H1 (cell line): Measurements from ENCODE around the gene OR6N1. TPM values are rescaled to one million over a fixed set of nuclear protein-coding genes. Genes with fewer than 3 reads are reported as not detected.

Experiments used
- CTCF ChIA-PET: fragments of 300-600 bp; sonication (Branson Sonifier 250); formaldehyde crosslinking; loops from one replicate; lab custom pipeline; 2021; ENCODE audit not compliant: partially characterized antibody; lab: Charles Lee
- POLR2A ChIA-PET: fragments of 300-600 bp; sonication (Branson Sonifier 250); formaldehyde crosslinking; loops from one replicate; lab custom pipeline; 2021; ENCODE audit warnings: inconsistent platforms; ENCODE audit not compliant: partially characterized antibody; lab: Charles Lee
- DNase-seq, 2 experiments: peaks; one replicate each; pipeline versions ENCODE4 v3.0.0 to v3.0.0-alpha.2; 2010 to 2022; ENCODE audit warnings: low spot score in 2 of 2, low read depth in 1 of 2, mixed read lengths in 1 of 2
- FAIRE-seq: peaks from 2 replicates; lab custom pipeline; 2011; peaks lifted over from hg19 to GRCh38; lab: Jason Lieb, UNC
- H2AFZ ChIP-seq: 2 replicates; pipeline ENCODE4 v1.8.1; 2012; ENCODE audit warnings: low read length, inconsistent platforms
- H2AK5ac ChIP-seq: 2 replicates; pipeline ENCODE4 v1.6.1; 2013; ENCODE audit warnings: low read depth, low read length
- H2BK120ac ChIP-seq: replicated peaks from 2 replicates; pipeline ENCODE3; 2013; ENCODE audit warnings: low read depth, low read length, inconsistent platforms
- H2BK12ac ChIP-seq: 2 replicates; pipeline ENCODE4 v1.6.1; 2013; ENCODE audit warnings: low read depth, low read length
- H2BK15ac ChIP-seq: 2 replicates; pipeline ENCODE4 v1.6.1; 2013; ENCODE audit warnings: low read length
- H2BK20ac ChIP-seq: 2 replicates; pipeline ENCODE4 v1.6.1; 2013; ENCODE audit warnings: low read length
- H2BK5ac ChIP-seq: 2 replicates; pipeline ENCODE4 v1.6.1; 2013; ENCODE audit warnings: low read depth, low read length
- H3K14ac ChIP-seq: 2 replicates; pipeline ENCODE4 v1.6.1; 2013; ENCODE audit warnings: inconsistent platforms; ENCODE audit not compliant: insufficient read length
- H3K18ac ChIP-seq: 2 replicates; pipeline ENCODE4 v1.6.1; 2013; ENCODE audit warnings: low read length; ENCODE audit errors: extremely low read depth
- H3K23ac ChIP-seq: 2 replicates; pipeline ENCODE4 v1.6.1; 2013; ENCODE audit warnings: inconsistent platforms; ENCODE audit not compliant: insufficient read length
- H3K23me2 ChIP-seq: 2 replicates; pipeline ENCODE4 v1.6.1; 2013; ENCODE audit warnings: low read depth, low read length
- H3K27ac ChIP-seq: 2 replicates; pipeline ENCODE4 v1.6.1; 2011; ENCODE audit warnings: low read depth, low read length, inconsistent platforms
- H3K27me3 ChIP-seq, 4 experiments: replicated peaks in 1 of 4; 1 replicate in 1 of 4; 2 replicates in 3 of 4; pipeline versions ENCODE4 v1.6.1 to v1.8.1; 2011 to 2013; ENCODE audit warnings: low read length in 3 of 4, mild to moderate bottlenecking in 3 of 4, inconsistent platforms in 2 of 4, mixed read lengths in 2 of 4, moderate library complexity in 1 of 4; ENCODE audit not compliant: control insufficient read depth in 3 of 4, insufficient read depth in 3 of 4; ENCODE audit errors: extremely low read depth in 1 of 4
- H3K36me3 ChIP-seq, 4 experiments: 2 replicates each; pipeline versions ENCODE4 v1.6.1 to v1.8.1; 2011 to 2013; ENCODE audit warnings: mild to moderate bottlenecking in 4 of 4, low read length in 3 of 4, moderate library complexity in 2 of 4, control low read depth in 1 of 4, inconsistent platforms in 1 of 4; ENCODE audit not compliant: insufficient read depth in 4 of 4, control insufficient read depth in 2 of 4
- H3K4ac ChIP-seq: replicated peaks from 2 replicates; pipeline ENCODE3; 2013; ENCODE audit warnings: low read length, low read depth, mixed read lengths, inconsistent platforms; ENCODE audit not compliant: insufficient read length
- H3K4me1 ChIP-seq, 4 experiments: replicated peaks in 1 of 4; 1 replicate in 1 of 4; 2 replicates in 3 of 4; pipeline versions ENCODE4 v1.6.1 to v1.8.1; 2011 to 2013; ENCODE audit warnings: low read length in 3 of 4, inconsistent platforms in 2 of 4, mixed read lengths in 1 of 4; ENCODE audit not compliant: insufficient read depth in 4 of 4, control insufficient read depth in 3 of 4
- H3K4me2 ChIP-seq, 2 experiments: 2 replicates each; pipeline versions ENCODE4 v1.6.1 to v1.8.1; 2011 to 2013; ENCODE audit warnings: low read depth in 2 of 2, low read length in 2 of 2, control low read depth in 1 of 2, inconsistent platforms in 1 of 2, mild to moderate bottlenecking in 1 of 2; ENCODE audit not compliant: insufficient read depth in 1 of 2
- H3K4me3 ChIP-seq, 4 experiments: fragments of 200-600, 300-600 bp in 1 of 4; sonication (generic), shearing (Covaris generic), sonication (Bioruptor Twin) in 1 of 4; 2 replicates each; pipeline versions ENCODE4 v1.5.1 to v1.8.1; 2011 to 2016; ENCODE audit warnings: low read length in 4 of 4, low read depth in 3 of 4, control low read depth in 2 of 4, inconsistent platforms in 2 of 4, mild to moderate bottlenecking in 2 of 4, mixed read lengths in 1 of 4, moderate library complexity in 1 of 4; ENCODE audit not compliant: insufficient read depth in 2 of 4; ENCODE audit errors: extremely low read depth in 1 of 4
- H3K56ac ChIP-seq: replicated peaks from 2 replicates; pipeline ENCODE3; 2013; ENCODE audit warnings: low read depth, mild to moderate bottlenecking, mixed read lengths, low read length, inconsistent platforms; ENCODE audit not compliant: insufficient read length
- H3K79me1 ChIP-seq: 2 replicates; pipeline ENCODE4 v1.6.1; 2013; ENCODE audit warnings: low read depth, low read length, control low read depth
- H3K79me2 ChIP-seq, 2 experiments: 2 replicates each; pipeline versions ENCODE4 v1.6.1 to v1.8.1; 2012 to 2013; ENCODE audit warnings: low read length in 2 of 2, mild to moderate bottlenecking in 2 of 2, inconsistent platforms in 1 of 2; ENCODE audit not compliant: insufficient read depth in 2 of 2, control insufficient read depth in 1 of 2
- H3K9ac ChIP-seq, 4 experiments: replicated peaks in 1 of 4; 1 replicate in 1 of 4; 2 replicates in 3 of 4; pipeline versions ENCODE4 v1.6.1 to v1.8.1; 2011 to 2013; ENCODE audit warnings: low read depth in 3 of 4, low read length in 3 of 4, control low read depth in 2 of 4, mild to moderate bottlenecking in 2 of 4, moderate library complexity in 2 of 4, inconsistent platforms in 1 of 4; ENCODE audit errors: extremely low read depth in 1 of 4
- H3K9me3 ChIP-seq, 2 experiments: 2 replicates each; pipeline versions ENCODE4 v1.6.1 to v1.8.1; 2012 to 2013; ENCODE audit warnings: mild to moderate bottlenecking in 2 of 2, moderate library complexity in 2 of 2, control low read depth in 1 of 2, inconsistent platforms in 1 of 2, low read depth in 1 of 2, low read length in 1 of 2, mixed read lengths in 1 of 2; ENCODE audit not compliant: insufficient read depth in 2 of 2
- H4K20me1 ChIP-seq, 2 experiments: replicated peaks in 1 of 2; 2 replicates each; pipeline versions ENCODE3 to v1.8.1; 2011 to 2013; ENCODE audit warnings: inconsistent platforms in 2 of 2, low read length in 2 of 2, mild to moderate bottlenecking in 1 of 2; ENCODE audit not compliant: insufficient read depth in 2 of 2, control insufficient read depth in 1 of 2
- H4K5ac ChIP-seq: 2 replicates; pipeline ENCODE4 v1.6.1; 2013; ENCODE audit warnings: low read length, low read depth, mixed read lengths, inconsistent platforms; ENCODE audit not compliant: insufficient read length
- H4K8ac ChIP-seq: 2 replicates; pipeline ENCODE4 v1.8.0; 2013; ENCODE audit warnings: mild to moderate bottlenecking, moderate library complexity, low read length, inconsistent platforms; ENCODE audit not compliant: insufficient read depth; ENCODE audit errors: extremely low read depth
- H4K91ac ChIP-seq: replicated peaks from 2 replicates; pipeline ENCODE3; 2013; ENCODE audit warnings: low read length, mixed read lengths, inconsistent platforms; ENCODE audit not compliant: insufficient read length
- BACH1 ChIP-seq: IDR thresholded peaks from 2 replicates; pipeline ENCODE4 v1.6.1; 2012; ENCODE audit warnings: low read length, improper control_type of control experiment
- CEBPB ChIP-seq: IDR thresholded peaks from 2 replicates; pipeline ENCODE4 v1.6.1; 2012; ENCODE audit warnings: low read depth, low read length
- CREB1 ChIP-seq: IDR thresholded peaks from 2 replicates; pipeline ENCODE4 v1.6.1; 2012; ENCODE audit warnings: inconsistent platforms
- KDM4A ChIP-seq: IDR thresholded peaks from one replicate; pipeline ENCODE4 v1.7.1; 2012; ENCODE audit warnings: low read depth, mild to moderate bottlenecking, moderate library complexity, low read length, inconsistent platforms; ENCODE audit not compliant: severe bottlenecking
- POLR2A ChIP-seq, 2 experiments: IDR thresholded peaks; 1 replicate in 1 of 2; 2 replicates in 1 of 2; pipeline ENCODE4 v1.6.1; 2011; ENCODE audit warnings: low read depth in 2 of 2, low read length in 2 of 2, mild to moderate bottlenecking in 2 of 2; ENCODE audit errors: control extremely low read depth in 1 of 2
- SAP30 ChIP-seq: fragments of 300-600 bp; sonication (generic); IDR thresholded peaks from 2 replicates; pipeline ENCODE4 v1.7.1; 2012; ENCODE audit warnings: low read length, moderate library complexity, mild to moderate bottlenecking, inconsistent platforms; ENCODE audit not compliant: insufficient read depth, insufficient replicate concordance
- SRF ChIP-seq: IDR thresholded peaks from 2 replicates; pipeline ENCODE4 v1.6.1; 2011; ENCODE audit warnings: mild to moderate bottlenecking, low read depth, low read length, moderate library complexity
- TAF1 ChIP-seq: IDR thresholded peaks from 2 replicates; pipeline ENCODE4 v1.6.1; 2011; ENCODE audit warnings: mild to moderate bottlenecking, low read depth, low read length
- USF2 ChIP-seq: IDR thresholded peaks from 2 replicates; pipeline ENCODE4 v1.6.1; 2011; ENCODE audit warnings: low read length, improper control_type of control experiment
- WGBS, 2 experiments: shearing (Covaris generic) in 1 of 2; methylation state at CpG; one replicate each; pipeline versions ENCODE4 v1.1.6 to v1.1.7; 2013 to 2015; ENCODE audit warnings: low lambda C conversion rate in 2 of 2, mixed read lengths in 2 of 2, inconsistent platforms in 1 of 2, low coverage in 1 of 2, missing lambda C conversion rate in 1 of 2; ENCODE audit not compliant: insufficient replicate concordance in 2 of 2, insufficient coverage in 1 of 2, insufficient read length in 1 of 2; ENCODE audit errors: extremely low coverage in 1 of 2, missing lambda C conversion rate in 1 of 2; 5-methylcytosine and 5-hydroxymethylcytosine counted together
- polyA plus RNA-seq, 7 experiments: library from polyadenylated mRNA; depleted of rRNA in 3 of 7; stranded (reverse) in 5 of 7; unstranded in 2 of 7; fragments of >200 nt in 5 of 7; fragments of 200-250 nt in 2 of 7; gene quantifications; 1 replicate in 5 of 7; 2 replicates in 1 of 7; 4 replicates in 1 of 7; pipeline versions ENCODE4 v1.2.1 to v1.2.3, GENCODE V29; 2011 to 2013; ENCODE audit warnings: missing spikeins in 2 of 7, mixed read lengths in 2 of 7
- total RNA-seq: library from RNA; stranded (reverse); fragmentation: NEBNext Ultra II Directional; extraction: Animal tissue kit (Norgen Biotek cat#: 25700); gene quantifications from 2 replicates; pipeline ENCODE4 v1.2.1, GENCODE V29; 2021

Gene OR6N1
- total and polyA plus RNA-seq, 2 of the 8 experiments (the other 6 are each of a cell fraction or from before 2014, with no cell fraction given): not detected

DNA sequence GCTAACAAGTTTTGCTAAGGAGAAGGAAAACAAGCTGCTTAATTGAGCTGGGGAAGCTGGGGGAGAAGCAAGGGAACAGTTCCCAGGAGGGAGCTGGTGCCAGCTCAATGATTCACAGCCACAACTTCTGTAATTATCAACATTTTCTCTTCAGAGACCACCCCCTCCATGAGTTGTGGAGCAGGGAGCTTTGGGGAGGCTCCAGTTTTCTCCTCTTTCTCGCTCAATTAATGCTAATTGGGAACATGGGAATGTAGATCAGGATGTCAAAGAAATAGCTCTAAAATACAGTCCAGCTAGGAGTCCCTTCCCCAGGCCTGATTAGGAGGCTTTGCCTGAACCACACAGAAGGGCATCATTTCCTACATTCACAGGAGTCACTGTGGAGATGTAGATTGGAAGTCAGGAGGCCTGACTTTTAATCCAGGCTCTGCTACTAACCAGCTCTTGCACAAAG is 47.0 kb upstream of the OR6N1 start:
- DNase-seq: no peak
- Histone ChIP-seq H3K27me3 (no peaks in the 10 kb centered on the region), H4K20me1 (no peaks in the 10 kb centered on the region), H3K56ac (no peak overlapping the region), H4K5ac (no peak overlapping the region), H2BK5ac (no peak overlapping the region), H3K23ac (no peak overlapping the region), H2AK5ac (no peak overlapping the region), H2AFZ (peak overlapping the region; percentile 36; the same call in 1 of the 2 replicates), H4K91ac (no peak overlapping the region), H3K9me3 (peaks cover 0 to 3% of the 10 kb centered on the region in 2 experiments; a peak in 1 of 4 replicates), H3K4me3 (no peak overlapping the region), H3K14ac (no peak overlapping the region), H3K4me2 (no peak overlapping the region), H3K23me2 (no peaks in the 10 kb centered on the region), H3K4ac (no peak overlapping the region), H2BK120ac (no peak overlapping the region), H2BK20ac (no peak overlapping the region), H3K79me2 (no peaks in the 10 kb centered on the region), H3K36me3 (no peaks in the 10 kb centered on the region), H2BK15ac (no peak overlapping the region), H3K18ac (no peak overlapping the region), H3K4me1 (no peaks in the 10 kb centered on the region), H3K79me1 (no peaks in the 10 kb centered on the region), H4K8ac (no peak overlapping the region), H2BK12ac (no peak overlapping the region), H3K27ac (no peak overlapping the region), H3K9ac (no peak overlapping the region)
- ChIA-PET CTCF (interaction anchor here (1.3 kb wide), 1 partner anchor 11 kb away, joined by 3 read pairs; no protein-coding TSS in a partner anchor), POLR2A (no interaction called here)
- no peak for FAIRE-seq
- no peak for TF ChIP-seq TAF1
- no peak for TF ChIP-seq CREB1
- no peak for TF ChIP-seq USF2
- no peak for TF ChIP-seq BACH1
- TF ChIP-seq POLR2A (IDR thresholded peaks at IDR 0.05; ENCODE audit: control extremely low read depth in 1 of 2, low read depth in 2 of 2, low read length in 2 of 2): no peak
- TF ChIP-seq SAP30: no peak
- no peak for TF ChIP-seq CEBPB
- no peak for TF ChIP-seq SRF
- no peak for TF ChIP-seq KDM4A
- WGBS, 2 experiments: 94% methylated on average over 1 of the region's 1 CpG; no CpG with 5 or more reads in 1 of the 2 experiments
